Loucy (cell line): ENCODE measurements around the gene ZNRF1.
A peak's percentile ranks its signal among the peaks of the same experiment; 100 is the strongest.

Source experiments
- H2AFZ ChIP-seq: fragments of 200-600 bp; sonication (generic); 2 replicates; pipeline ENCODE4 v1.6.0; 2016; ENCODE audit warnings: antibody characterized with exemption, mild to moderate bottlenecking, low read length, moderate library complexity
- H3F3A ChIP-seq: fragments of 200-600 bp; 2 replicates; pipeline ENCODE4 v1.6.0; 2016; ENCODE audit warnings: antibody characterized with exemption, low read depth, mild to moderate bottlenecking
- H3K27me3 ChIP-seq: fragments of 200-600 bp; sonication (generic); 2 replicates; pipeline ENCODE4 v1.6.1; 2014; ENCODE audit warnings: low read length, mild to moderate bottlenecking; ENCODE audit not compliant: insufficient read depth, poor library complexity, severe bottlenecking
- H3K36me3 ChIP-seq: fragments of 200-600 bp; sonication (generic); 2 replicates; pipeline ENCODE4 v1.6.1; 2016; ENCODE audit warnings: low read length; ENCODE audit not compliant: insufficient read depth
- H3K4me1 ChIP-seq: fragments of 200-600 bp; sonication (generic); 2 replicates; pipeline ENCODE4 v1.5.1; 2014; ENCODE audit warnings: low read length, mild to moderate bottlenecking; ENCODE audit not compliant: insufficient read depth, poor library complexity, severe bottlenecking
- H3K4me2 ChIP-seq: fragments of 200-600 bp; sonication (generic); 2 replicates; pipeline ENCODE4 v1.6.0; 2014; ENCODE audit warnings: antibody characterized with exemption, low read length, low read depth, mild to moderate bottlenecking; ENCODE audit not compliant: poor library complexity, severe bottlenecking
- H3K4me3 ChIP-seq: fragments of 200-600 bp; sonication (generic); 2 replicates; pipeline ENCODE4 v1.5.1; 2014; ENCODE audit warnings: low read length, mild to moderate bottlenecking, mixed read lengths; ENCODE audit not compliant: poor library complexity, severe bottlenecking
- H3K79me2 ChIP-seq: fragments of 200-600 bp; sonication (generic); 2 replicates; pipeline ENCODE4 v1.6.1; 2014; ENCODE audit warnings: low read length; ENCODE audit not compliant: insufficient read depth
- H3K9ac ChIP-seq: fragments of 200-600 bp; sonication (generic); 2 replicates; pipeline ENCODE4 v1.6.0; 2014; ENCODE audit warnings: mild to moderate bottlenecking, low read depth, low read length, moderate library complexity; ENCODE audit not compliant: poor library complexity, severe bottlenecking
- H3K9me2 ChIP-seq: fragments of 200-600 bp; sonication (generic); replicated peaks from 2 replicates; pipeline ENCODE4 v1.6.1; 2016; ENCODE audit warnings: low read depth, low read length, mixed read lengths
- H3K9me3 ChIP-seq: fragments of 200-600 bp; sonication (generic); 2 replicates; pipeline ENCODE4 v1.6.1; 2014; ENCODE audit warnings: mild to moderate bottlenecking, antibody characterized with exemption, low read length, low read depth; ENCODE audit not compliant: insufficient read depth
- H4K20me1 ChIP-seq: fragments of 200-600 bp; sonication (generic); 2 replicates; pipeline ENCODE4 v1.6.0; 2014; ENCODE audit warnings: antibody characterized with exemption, low read length, mild to moderate bottlenecking; ENCODE audit not compliant: insufficient read depth, poor library complexity, severe bottlenecking
- EZH2phosphoT487 ChIP-seq: fragments of 200-600 bp; IDR thresholded peaks from 2 replicates; pipeline ENCODE4 v1.6.1; 2018; ENCODE audit warnings: antibody characterized with exemption, mild to moderate bottlenecking, moderate library complexity, borderline replicate concordance
- TF ChIP-seq, protein P1 (sequence below): fragments of 200-600 bp; sonication (generic); conservative IDR thresholded peaks from 2 replicates; pipeline ENCODE4 v1.5.1; 2014; ENCODE audit warnings: mild to moderate bottlenecking, antibody characterized with exemption, low read length

The ZNRF1 gene

DNA sequence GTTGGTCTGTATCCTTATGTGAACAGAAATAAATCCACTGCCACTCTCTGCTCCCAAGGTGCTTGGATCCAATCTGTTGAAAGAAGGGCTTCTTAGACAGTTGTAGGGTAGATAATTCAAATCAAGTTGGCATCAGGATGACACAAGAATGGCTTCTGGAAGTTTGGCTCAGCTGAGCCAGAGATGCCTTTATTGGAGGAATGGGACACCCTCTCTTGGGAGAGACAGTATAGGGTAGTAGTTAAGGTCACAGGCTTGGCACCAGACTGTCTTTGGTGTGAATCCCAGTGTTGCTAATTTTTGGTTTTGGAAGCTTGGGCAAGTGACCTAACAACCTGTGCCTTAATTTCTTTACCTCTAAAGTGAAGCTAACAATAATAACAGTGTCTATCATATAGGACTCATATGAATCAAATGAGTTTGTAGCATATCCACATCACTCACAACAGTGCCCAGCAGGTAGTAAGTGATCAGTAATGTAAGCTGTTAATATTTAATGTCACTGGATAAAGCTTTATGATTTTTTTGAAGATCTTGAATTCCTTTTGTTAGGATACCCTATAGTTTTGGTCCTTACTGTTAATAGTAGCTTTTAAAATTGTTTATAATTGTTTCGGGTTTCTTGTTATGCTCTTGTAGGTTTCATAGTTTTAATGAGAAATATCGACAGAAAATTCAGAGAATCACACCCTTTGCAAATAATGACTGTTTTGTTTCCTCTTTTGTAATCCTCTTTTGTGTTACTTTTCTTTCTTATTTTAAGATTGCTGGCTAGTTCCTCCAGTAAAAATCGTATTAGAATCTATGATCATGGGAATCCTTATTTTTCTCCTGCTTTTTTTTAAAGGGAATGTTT is 19.1 kb downstream of the ZNRF1 start:
- Histone ChIP-seq H3F3A (no peaks in the 10 kb centered on the region), H3K27me3 (no peaks in the 10 kb centered on the region), H3K9me3 (peaks cover 15% of the 10 kb centered on the region; the same call in 1 of the 2 replicates), H3K9ac (no peak overlapping the region), H3K4me1 (peaks cover 13% of the 10 kb centered on the region), H3K79me2 (peaks cover 99% of the 10 kb centered on the region), H4K20me1 (peaks cover 92% of the 10 kb centered on the region), H3K4me3 (no peak overlapping the region), H3K4me2 (peak overlapping the region; percentile 14), H2AFZ (no peak overlapping the region), H3K36me3 (peaks cover 48% of the 10 kb centered on the region), H3K9me2 (no peaks in the 10 kb centered on the region)
- TF ChIP-seq EZH2phosphoT487: no peak
- TF ChIP-seq, protein P1, sequence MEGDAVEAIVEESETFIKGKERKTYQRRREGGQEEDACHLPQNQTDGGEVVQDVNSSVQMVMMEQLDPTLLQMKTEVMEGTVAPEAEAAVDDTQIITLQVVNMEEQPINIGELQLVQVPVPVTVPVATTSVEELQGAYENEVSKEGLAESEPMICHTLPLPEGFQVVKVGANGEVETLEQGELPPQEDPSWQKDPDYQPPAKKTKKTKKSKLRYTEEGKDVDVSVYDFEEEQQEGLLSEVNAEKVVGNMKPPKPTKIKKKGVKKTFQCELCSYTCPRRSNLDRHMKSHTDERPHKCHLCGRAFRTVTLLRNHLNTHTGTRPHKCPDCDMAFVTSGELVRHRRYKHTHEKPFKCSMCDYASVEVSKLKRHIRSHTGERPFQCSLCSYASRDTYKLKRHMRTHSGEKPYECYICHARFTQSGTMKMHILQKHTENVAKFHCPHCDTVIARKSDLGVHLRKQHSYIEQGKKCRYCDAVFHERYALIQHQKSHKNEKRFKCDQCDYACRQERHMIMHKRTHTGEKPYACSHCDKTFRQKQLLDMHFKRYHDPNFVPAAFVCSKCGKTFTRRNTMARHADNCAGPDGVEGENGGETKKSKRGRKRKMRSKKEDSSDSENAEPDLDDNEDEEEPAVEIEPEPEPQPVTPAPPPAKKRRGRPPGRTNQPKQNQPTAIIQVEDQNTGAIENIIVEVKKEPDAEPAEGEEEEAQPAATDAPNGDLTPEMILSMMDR: no peak

DNA sequence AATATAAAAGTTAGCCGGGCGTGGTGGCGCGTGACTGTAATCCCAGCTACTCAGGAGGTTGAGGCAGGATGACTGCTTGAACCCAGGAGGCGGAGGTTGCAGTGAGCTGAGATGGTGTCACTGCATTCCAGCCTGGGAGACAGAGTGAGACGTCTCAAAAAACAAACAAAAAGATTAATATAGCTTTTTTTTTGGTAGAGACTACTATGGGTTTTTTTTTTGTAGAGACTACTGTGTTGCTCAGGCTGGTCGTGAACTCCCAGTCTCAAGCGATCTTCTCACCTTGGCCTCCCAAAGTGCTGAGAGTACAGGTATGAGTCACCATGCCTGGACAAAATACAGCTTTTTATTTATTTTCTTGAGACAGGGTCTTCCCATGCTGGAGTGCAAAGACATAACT is 20.2 kb downstream of the ZNRF1 start:
- peaks cover 48% of the 10 kb centered on the region for H3K36me3 ChIP-seq
- no peaks in the 10 kb centered on the region for H3K9me2 ChIP-seq
- TF ChIP-seq, protein P1: no peak
- TF ChIP-seq EZH2phosphoT487: no peak
- H2AFZ ChIP-seq: no peak overlapping the region
- no peak overlapping the region for H3K4me2 ChIP-seq
- H3K27me3 ChIP-seq: no peaks in the 10 kb centered on the region
- peaks cover 93% of the 10 kb centered on the region for H4K20me1 ChIP-seq
- no peaks in the 10 kb centered on the region; the same call in 1 of the 2 replicates for H3F3A ChIP-seq
- H3K9me3 ChIP-seq: peaks cover 15% of the 10 kb centered on the region; the same call in 1 of the 2 replicates
- H3K4me1 ChIP-seq: peaks cover 11% of the 10 kb centered on the region
- no peak overlapping the region for H3K9ac ChIP-seq
- H3K79me2 ChIP-seq: peaks cover 99% of the 10 kb centered on the region
- no peak overlapping the region for H3K4me3 ChIP-seq

DNA sequence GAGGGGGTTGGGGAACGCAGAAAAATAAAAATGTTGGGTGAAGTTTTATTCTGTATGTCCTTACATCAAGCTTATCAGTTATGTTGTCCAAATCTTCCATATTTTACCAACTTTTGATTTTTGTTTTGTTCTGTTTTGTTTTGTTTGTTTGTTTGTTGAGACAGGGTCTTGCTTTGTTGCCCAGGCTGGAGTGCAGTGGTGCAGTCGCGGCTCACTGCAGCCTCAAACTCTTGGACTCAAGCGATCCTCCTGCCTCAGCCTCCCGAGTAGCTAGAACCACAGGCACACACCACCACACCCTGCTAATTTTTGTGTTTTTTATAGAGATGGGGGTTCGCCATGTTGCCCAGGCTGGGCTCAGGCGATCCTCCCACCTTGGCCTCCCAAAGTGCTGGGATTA is 20.8 kb downstream of the ZNRF1 start:
- H3K9ac ChIP-seq: no peak overlapping the region
- no peaks in the 10 kb centered on the region for H3K27me3 ChIP-seq
- H4K20me1 ChIP-seq: peaks cover 93% of the 10 kb centered on the region
- H3K79me2 ChIP-seq: peaks cover 99% of the 10 kb centered on the region
- H3K4me2 ChIP-seq: no peak overlapping the region
- H3K4me3 ChIP-seq: no peak overlapping the region
- TF ChIP-seq EZH2phosphoT487: no peak
- TF ChIP-seq, protein P1: no peak
- H3F3A ChIP-seq: no peaks in the 10 kb centered on the region; the same call in 1 of the 2 replicates
- H3K9me2 ChIP-seq: no peaks in the 10 kb centered on the region
- peaks cover 12% of the 10 kb centered on the region for H3K4me1 ChIP-seq
- H3K36me3 ChIP-seq: peaks cover 48% of the 10 kb centered on the region
- peaks cover 15% of the 10 kb centered on the region; the same call in 1 of the 2 replicates for H3K9me3 ChIP-seq
- H2AFZ ChIP-seq: no peak overlapping the region
